Measurements from ENCODE around the gene COQ9. TPM values are rescaled to one million over a fixed set of nuclear protein-coding genes. Genes with fewer than 3 reads are reported as not detected.

Gene COQ9
- polyA plus RNA-seq, 1 experiment = 69.5 TPM

DNA sequence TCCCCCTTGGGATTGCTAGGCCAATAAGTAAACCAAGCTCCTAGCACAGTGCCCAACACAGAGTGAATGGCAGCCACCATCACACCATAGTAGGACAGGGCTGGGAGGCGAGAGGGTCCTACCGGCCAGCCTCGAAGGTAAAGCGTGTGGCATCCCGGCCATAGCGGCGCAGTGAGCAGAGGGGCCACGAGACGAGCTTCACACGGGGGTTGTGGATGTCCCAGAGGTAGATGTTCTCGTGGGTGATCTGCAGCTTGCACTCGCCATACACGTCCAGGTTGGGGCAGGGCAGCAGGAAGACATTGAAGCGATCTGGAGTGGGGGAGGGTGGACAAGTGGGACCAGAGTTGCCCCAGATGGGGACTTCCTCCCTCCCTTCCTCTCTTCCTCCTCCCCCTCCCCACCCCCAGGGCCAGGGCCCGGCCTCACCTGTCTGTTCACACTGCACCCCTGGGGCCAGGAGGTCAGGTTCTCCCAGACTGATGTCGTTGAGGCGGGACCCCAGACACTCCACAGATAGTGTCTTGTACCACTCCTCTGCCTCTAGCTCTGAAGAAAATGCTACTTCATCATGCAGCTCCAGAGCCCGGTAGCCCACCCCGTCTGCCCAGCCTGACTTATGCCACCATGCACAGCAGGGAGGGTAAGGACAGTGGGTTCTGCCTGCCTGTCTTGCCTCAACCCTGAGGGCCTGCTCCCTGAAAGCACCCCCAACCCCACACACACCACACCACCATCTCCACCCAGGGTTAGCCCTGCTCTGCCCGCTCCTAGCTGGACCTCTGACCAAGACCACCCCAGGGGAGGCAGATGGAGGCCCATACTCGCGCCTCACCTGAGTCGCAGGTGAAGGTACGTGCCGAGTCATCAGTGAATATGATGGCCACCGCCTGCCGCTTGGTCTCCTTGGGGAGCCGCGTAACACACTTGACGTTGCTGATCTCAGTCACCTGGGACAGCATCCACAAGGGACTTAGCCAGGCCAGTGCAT lies 27.7 kb downstream of the COQ9 start:
- H3K27me3 ChIP-seq (ENCODE audit: control insufficient read depth, insufficient read depth, low read length) = no peaks in the 10 kb centered on the region
- H3K4me3 ChIP-seq (ENCODE audit: low read depth, low read length) = no peak overlapping the region
- peaks cover 28% of the 10 kb centered on the region for H3K36me3 ChIP-seq (ENCODE audit: control insufficient read depth, insufficient read depth, low read length)
- TF ChIP-seq CTCF (IDR thresholded peaks at IDR 0.05; ENCODE audit: insufficient read depth, low read depth, low read length) = no peak
- ChIA-PET CTCF (interaction anchor here (0.6 to 3.1 kb wide), 5 partner anchors 10 to 48 kb away, joined by 3 to 14 read pairs (median 3); partner anchors contain the start of genes DOK4 and POLR2C), POLR2A (no interaction called here)
- no peak for DNase-seq (ENCODE audit: low read depth)

DNA sequence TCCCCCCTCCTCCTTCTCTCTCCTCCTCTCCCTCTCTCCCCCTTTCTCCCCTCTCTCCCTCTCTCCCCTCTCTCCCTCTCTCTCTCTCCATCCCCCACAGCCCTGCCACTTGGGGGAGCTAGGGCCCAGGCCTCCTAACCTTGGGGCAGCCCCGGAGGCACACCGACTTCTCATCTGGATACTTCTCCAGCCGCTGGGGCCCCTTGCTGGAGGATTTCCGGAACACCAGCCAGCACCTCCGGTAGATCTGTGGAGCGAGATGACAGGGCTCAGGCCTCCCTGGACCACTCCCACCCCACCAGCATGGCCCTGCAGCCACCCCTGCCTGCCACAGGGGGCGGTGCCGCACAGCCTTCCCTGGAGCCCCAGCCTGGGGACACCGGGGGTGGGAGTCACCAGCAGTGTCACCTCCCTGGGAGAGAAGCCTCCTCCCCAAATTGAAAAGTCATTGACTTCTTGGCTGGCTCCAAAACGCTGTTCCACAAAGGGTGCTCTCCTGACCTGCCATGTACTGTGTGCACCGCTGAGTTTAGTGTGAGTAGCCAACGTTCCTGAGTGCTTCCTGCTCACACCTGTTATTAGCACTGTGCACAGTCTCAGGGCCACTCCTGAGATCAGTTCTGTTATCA lies 28.5 kb downstream of the COQ9 start:
- H3K4me3 ChIP-seq (ENCODE audit: low read depth, low read length) = no peak overlapping the region
- peak; percentile 70 for TF ChIP-seq CTCF (IDR thresholded peaks at IDR 0.05; ENCODE audit: insufficient read depth, low read depth, low read length)
- no peaks in the 10 kb centered on the region for H3K27me3 ChIP-seq (ENCODE audit: control insufficient read depth, insufficient read depth, low read length)
- no peak for DNase-seq (ENCODE audit: low read depth)
- H3K36me3 ChIP-seq (ENCODE audit: control insufficient read depth, insufficient read depth, low read length) = peaks cover 23% of the 10 kb centered on the region
- CTCF ChIA-PET = interaction anchor here (0.6 to 3.1 kb wide), 5 partner anchors 11 to 47 kb away, joined by 3 to 14 read pairs (median 3); partner anchors contain the start of gene POLR2C
- POLR2A ChIA-PET = no interaction called here

- Histone ChIP-seq H3K4me3 (ENCODE audit: low read depth, low read length) (no peak overlapping the region), H3K36me3 (ENCODE audit: control insufficient read depth, insufficient read depth, low read length) (peaks cover 23% of the 10 kb centered on the region), H3K27me3 (ENCODE audit: control insufficient read depth, insufficient read depth, low read length) (no peaks in the 10 kb centered on the region)
- no peak for TF ChIP-seq CTCF (IDR thresholded peaks at IDR 0.05; ENCODE audit: insufficient read depth, low read depth, low read length)
- ChIA-PET POLR2A (no interaction called here), CTCF (interaction anchor here (1.1 to 3.1 kb wide), 2 partner anchors 13 to 44 kb away, joined by 3 to 14 read pairs; no protein-coding TSS in a partner anchor)
- no peak for DNase-seq (ENCODE audit: low read depth)
Observed at GRCh38 chr16:57476546-57477410, 29.5 kb downstream of the COQ9 start.

GRCh38 chr16:57477531-57478202 lies 30.4 kb downstream of the COQ9 start:
- H3K4me3 ChIP-seq (ENCODE audit: low read depth, low read length) = no peak overlapping the region
- CTCF ChIA-PET = interaction anchor here (1.9 to 4.4 kb wide), 2 partner anchors 15 to 42 kb away, joined by 6 to 24 read pairs; partner anchors contain the start of gene POLR2C
- TF ChIP-seq CTCF (IDR thresholded peaks at IDR 0.05; ENCODE audit: insufficient read depth, low read depth, low read length) = no peak
- POLR2A ChIA-PET = no interaction called here
- H3K36me3 ChIP-seq (ENCODE audit: control insufficient read depth, insufficient read depth, low read length) = peaks cover 19% of the 10 kb centered on the region
- DNase-seq (ENCODE audit: low read depth) = no peak
- H3K27me3 ChIP-seq (ENCODE audit: control insufficient read depth, insufficient read depth, low read length) = no peaks in the 10 kb centered on the region
